NCI-H82 (cell line): ENCODE results near the gene SSTR1.
"Not testable (repeated sequence)": the region's sequence is repeated elsewhere in the genome, so short reads cannot be mapped to it uniquely, and the experiment has no call there.

Source experiments
- DNase-seq: peaks from one replicate; lab custom pipeline; 2025; lab: John Stamatoyannopoulos, UW

The SSTR1 gene, protein sequence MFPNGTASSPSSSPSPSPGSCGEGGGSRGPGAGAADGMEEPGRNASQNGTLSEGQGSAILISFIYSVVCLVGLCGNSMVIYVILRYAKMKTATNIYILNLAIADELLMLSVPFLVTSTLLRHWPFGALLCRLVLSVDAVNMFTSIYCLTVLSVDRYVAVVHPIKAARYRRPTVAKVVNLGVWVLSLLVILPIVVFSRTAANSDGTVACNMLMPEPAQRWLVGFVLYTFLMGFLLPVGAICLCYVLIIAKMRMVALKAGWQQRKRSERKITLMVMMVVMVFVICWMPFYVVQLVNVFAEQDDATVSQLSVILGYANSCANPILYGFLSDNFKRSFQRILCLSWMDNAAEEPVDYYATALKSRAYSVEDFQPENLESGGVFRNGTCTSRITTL

GRCh38 chr14:38207736-38208617, at the start of gene SSTR1:
Gene SSTR1, plus strand, starts transcription at chr14:38207904. Its CDS starts 1,486 bp downstream, at chr14:38209390.
- peak; percentile 29 for DNase-seq

DNA sequence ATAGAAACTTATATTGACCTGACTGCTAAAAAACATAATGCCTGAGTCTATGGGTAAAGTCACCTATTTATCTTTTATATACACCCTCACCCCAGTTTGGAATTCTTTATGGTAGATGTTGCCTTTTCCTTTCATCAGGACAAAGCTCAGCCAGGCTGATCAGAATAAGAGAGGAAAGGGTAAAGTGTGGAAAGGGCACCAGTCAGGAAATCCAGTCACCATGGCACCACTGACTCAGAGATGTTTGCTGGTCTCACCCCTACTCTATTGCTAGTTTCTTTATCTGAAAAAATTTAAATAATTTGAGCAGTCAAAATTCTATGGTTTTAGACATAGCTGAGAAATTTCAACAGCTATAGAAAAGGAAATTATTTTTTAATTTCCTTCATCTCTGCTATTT, 49.2 kb upstream of the SSTR1 start:
- no peak for DNase-seq

DNA sequence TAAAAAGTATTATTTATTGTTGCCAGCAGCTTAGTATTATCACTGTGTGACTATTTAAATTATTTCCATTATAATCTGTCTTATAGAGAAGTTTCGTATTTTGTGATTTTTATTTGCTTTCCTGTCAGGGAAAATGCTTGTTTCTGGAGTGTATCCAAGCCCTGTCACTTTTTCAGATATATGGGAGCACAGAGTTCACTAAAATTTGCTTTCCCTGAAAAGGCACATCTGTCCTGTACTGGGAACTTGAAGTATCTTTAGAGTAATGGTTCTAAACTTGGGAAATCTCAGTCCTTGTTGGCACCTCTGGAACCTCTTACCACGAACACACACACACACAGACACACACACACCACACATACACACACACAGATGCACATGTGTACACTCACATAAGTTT, 39.3 kb upstream of the SSTR1 start:
- DNase-seq = no peak

GRCh38 chr14:38171197-38171596, 36.5 kb upstream of the SSTR1 start:
- DNase-seq = peak; percentile 85

DNA sequence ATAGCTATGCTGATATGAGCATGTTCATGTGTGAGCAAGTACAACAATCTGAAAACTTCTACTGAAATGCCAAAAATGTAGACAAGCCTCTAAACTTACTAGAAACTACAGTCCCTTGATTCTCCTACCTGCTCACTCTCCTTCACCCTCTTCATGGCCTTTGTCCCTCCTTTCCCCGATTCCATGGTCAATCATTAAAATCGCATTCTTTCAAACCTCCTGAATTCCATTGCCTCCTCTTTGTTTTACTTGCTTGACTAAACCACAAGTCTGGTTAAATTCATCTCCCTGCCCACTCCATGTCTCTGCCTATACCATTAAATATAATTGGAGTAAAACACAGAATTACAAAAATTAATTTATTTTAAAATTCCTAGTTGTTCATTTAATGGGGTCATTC, 33.0 kb upstream of the SSTR1 start:
- no peak for DNase-seq

GRCh38 chr14:38175658-38176057, 32.0 kb upstream of the SSTR1 start:
- DNase-seq = no peak

GRCh38 chr14:38176379-38176778, 31.3 kb upstream of the SSTR1 start:
- no peak for DNase-seq

- DNase-seq = no peak
Measured at GRCh38 chr14:38184132-38184531, 23.6 kb upstream of the SSTR1 start.

DNA sequence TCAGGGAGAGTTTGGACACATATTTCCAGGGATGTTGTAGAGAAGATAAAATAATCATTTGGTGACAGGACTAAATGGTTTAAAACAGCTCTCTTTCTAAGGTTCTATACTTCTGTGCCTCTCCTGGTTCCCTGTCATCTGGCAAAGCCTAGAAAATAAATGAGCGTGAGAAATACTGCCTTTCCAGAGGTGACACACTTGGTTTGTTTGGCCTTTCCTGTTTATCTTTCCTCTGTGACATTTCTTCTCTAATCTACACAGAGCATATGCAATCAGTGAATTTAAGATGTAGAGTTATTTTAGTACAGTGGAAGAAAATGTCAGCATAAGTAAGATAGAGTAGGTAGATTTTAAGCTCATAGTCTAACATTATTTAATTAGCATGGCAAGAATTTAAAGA, 22.0 kb upstream of the SSTR1 start:
- no peak for DNase-seq

- no peak for DNase-seq
Measured at GRCh38 chr14:38186216-38186615, 21.5 kb upstream of the SSTR1 start.

DNA sequence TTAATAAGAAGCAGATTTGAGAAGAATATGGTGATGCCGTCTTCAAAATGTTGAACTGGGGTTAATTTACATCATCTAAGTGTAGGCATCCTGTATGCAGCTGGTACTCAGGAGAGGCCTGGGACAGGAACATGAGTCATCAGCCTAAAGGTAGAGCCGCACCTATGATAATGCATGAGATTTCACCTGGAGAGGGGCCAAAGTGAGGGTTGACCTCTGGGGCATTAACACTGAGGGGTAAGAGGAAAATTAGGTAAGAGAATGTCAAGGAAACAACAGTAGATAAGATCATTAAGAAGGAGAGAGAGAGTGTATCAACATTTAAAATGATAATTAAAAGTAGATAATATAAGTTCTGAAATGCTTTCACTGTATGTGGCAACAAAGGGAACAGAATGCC, 20.2 kb upstream of the SSTR1 start:
- DNase-seq = no peak

DNA sequence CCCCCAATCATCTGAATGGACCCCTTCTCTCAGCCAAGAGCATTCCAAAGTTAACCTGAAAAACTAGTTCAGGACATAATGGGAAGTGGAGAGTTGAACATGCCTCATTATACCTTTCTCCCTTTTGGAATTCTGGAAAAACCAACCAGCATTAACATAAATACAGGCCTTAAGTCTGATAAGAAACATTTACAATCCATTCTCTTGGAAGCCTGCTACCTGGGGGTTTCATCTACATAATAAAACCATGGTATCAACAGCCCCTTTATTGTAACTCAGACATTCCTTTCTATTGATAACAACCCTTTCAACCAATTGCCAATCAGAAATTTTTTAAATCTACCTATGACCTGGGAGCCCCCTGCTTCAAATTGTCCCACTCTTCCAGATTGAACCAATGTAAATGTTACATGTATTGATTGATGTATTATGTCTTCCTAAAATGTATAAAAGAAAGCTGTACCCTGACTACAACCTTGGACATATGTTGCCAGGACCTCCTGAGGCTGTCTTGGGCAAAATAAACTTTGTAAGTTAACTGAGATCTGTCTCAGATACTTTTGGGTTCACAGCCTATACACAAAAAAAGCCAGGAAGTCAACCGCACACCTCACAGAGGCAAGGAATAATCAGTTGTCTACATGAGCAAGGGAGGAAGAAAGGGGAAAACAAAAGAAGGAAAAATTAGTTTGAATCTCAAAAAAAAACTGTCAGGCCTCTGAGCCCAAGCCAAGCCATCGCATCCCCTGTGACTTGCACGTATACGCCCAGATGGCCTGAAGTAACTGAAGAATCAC, 17.6 kb upstream of the SSTR1 start:
- no peak for DNase-seq

DNA sequence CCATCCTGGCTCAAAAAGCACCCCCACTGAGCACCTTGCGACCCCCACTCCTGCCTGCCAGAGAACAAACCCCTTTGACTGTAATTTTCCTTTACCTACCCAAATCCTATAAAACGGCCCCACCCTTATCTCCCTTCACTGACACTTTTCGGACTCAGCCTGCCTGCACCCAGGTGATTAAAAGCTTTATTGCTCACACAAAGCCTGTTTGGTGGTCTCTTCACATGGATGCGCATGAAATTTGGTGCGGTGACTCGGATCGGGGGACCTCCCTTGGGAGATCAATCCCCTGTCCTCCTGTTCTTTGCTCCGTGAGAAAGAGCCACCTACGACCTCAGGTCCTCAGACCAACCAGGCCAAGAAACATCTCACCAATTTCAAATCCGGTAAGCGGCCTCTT, 16.9 kb upstream of the SSTR1 start:
- not testable (repeated sequence) for DNase-seq

GRCh38 chr14:38191491-38191890, 16.2 kb upstream of the SSTR1 start:
- DNase-seq = not testable (repeated sequence)

GRCh38 chr14:38197001-38197783, 10.5 kb upstream of the SSTR1 start:
- DNase-seq = peak; percentile 11

- no peak for DNase-seq
Measured at GRCh38 chr14:38197784-38198335, 9.8 kb upstream of the SSTR1 start.

GRCh38 chr14:38198425-38198824, 9.3 kb upstream of the SSTR1 start:
- DNase-seq = no peak

GRCh38 chr14:38199076-38199475, 8.6 kb upstream of the SSTR1 start:
- DNase-seq = no peak

DNA sequence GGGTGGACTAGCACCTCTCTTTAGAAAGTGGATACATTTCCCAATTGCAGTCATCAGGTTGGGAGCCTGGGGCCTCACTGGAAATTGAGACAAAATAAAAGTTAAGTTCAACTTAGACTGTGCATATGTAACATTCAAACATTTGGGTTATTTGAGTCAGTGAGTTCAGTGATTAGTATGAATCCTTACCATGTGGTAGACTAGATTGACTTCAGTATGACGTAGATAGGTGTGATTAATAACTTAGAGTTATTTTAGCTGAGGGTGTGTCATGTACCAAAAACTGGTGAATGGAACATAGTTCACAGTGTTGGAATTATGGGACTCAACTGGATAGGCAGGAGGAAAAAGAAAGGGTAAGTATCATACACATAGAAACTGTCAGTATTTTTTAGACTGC, 8.0 kb upstream of the SSTR1 start:
- no peak for DNase-seq

DNA sequence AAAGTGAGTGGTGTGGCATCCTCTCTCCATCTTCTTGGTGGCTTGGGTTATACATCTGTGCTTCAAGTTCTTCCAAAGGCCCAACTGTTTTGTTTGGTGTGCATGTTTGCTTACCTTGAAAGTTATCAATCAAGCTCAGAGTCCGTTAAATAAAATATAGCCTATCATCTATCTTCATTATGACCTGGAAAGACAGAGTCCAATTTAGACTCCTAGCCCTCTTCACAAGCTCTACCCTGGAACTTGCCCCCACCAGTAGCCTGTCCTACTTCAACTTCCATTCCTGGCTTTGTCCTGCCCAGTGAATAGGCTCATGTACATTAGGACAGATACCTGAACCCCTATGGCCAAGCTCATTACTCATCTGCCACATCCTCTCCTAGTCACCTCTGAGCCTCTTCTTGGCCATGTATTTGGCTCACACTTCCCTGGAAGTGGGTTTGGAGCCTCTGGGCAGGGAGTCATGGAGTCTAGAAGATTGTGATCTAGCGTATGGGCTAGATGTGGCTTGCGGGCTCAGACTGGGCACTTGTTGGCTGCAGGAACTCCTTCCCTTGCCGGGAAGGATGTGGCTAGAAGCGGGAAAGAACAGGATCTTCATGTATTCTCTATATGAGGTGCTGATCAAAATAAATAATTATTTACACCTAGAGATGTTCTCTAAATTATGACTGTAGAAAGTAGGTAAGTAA, 6.4 kb upstream of the SSTR1 start:
- DNase-seq = no peak
